CD4-positive, alpha-beta T cell (primary cell): ENCODE data around the gene ZNF91. TPM values are rescaled to one million over a fixed set of nuclear protein-coding genes. Genes with fewer than 3 reads are reported as not detected.
"Not testable (repeated sequence)": the region's sequence is repeated elsewhere in the genome, so short reads cannot be mapped to it uniquely, and the experiment has no call there.

Experiments used
- ATAC-seq: fragments of 200-7000 bp; cut with Tn5 transposase; one replicate; pipeline ENCODE4 v1.10.0; 2022; ENCODE audit warnings: mild to moderate bottlenecking; ENCODE audit not compliant: poor library complexity
- CTCF ChIA-PET: fragments of 350-600 bp; sonication (Branson Sonifier 250); formaldehyde crosslinking; loops from one replicate; lab custom pipeline; 2021; ENCODE audit warnings: antibody characterized with exemption, inconsistent platforms; lab: Charles Lee
- POLR2A ChIA-PET: fragments of 350-600 bp; sonication (Branson Sonifier 250); formaldehyde crosslinking; loops from one replicate; lab custom pipeline; 2021; ENCODE audit warnings: antibody characterized with exemption, inconsistent platforms; lab: Charles Lee
- DNase-seq, 14 experiments: peaks; one replicate each; pipeline ENCODE4 v3.0.0-alpha.2; 2013 to 2020; ENCODE audit warnings: mixed read lengths in 2 of 14
- H3K27ac ChIP-seq, 2 donors: one replicate each; pipeline versions ENCODE4 v1.5.1 to v1.7.0; 2013; ENCODE audit warnings: low read length in 2 of 2, low read depth in 1 of 2, mild to moderate bottlenecking in 1 of 2
- H3K27me3 ChIP-seq, 2 experiments: 1 replicate in 1 of 2; 2 replicates in 1 of 2; pipeline versions ENCODE4 v1.6.1 to v1.7.0; 2013; ENCODE audit warnings: low read length in 2 of 2, control low read depth in 1 of 2, mild to moderate bottlenecking in 1 of 2, moderate library complexity in 1 of 2; ENCODE audit not compliant: insufficient read depth in 2 of 2, control insufficient read depth in 1 of 2
- H3K36me3 ChIP-seq: one replicate; pipeline ENCODE4 v1.6.1; 2013; ENCODE audit warnings: low read length, control low read depth; ENCODE audit not compliant: insufficient read depth
- H3K4me1 ChIP-seq: one replicate; pipeline ENCODE4 v1.6.1; 2013; ENCODE audit warnings: low read length, control low read depth; ENCODE audit not compliant: insufficient read depth
- H3K4me3 ChIP-seq: one replicate; pipeline ENCODE4 v1.5.1; 2013; ENCODE audit warnings: mild to moderate bottlenecking, low read length, moderate library complexity
- H3K9me3 ChIP-seq, 2 experiments: 1 replicate in 1 of 2; 2 replicates in 1 of 2; pipeline versions ENCODE4 v1.6.1 to v1.7.0; 2013; ENCODE audit warnings: low read length in 2 of 2, mild to moderate bottlenecking in 2 of 2, control low read depth in 1 of 2, moderate library complexity in 1 of 2; ENCODE audit not compliant: control insufficient read depth in 1 of 2, insufficient read depth in 1 of 2
- H3K27ac Mint-ChIP-seq: one replicate; pipeline ENCODE4 v1.8.0; 2020; ENCODE audit warnings: mixed read lengths
- H3K27me3 Mint-ChIP-seq: one replicate; pipeline ENCODE4 v1.8.0; 2021; ENCODE audit warnings: mixed read lengths
- H3K36me3 Mint-ChIP-seq: one replicate; pipeline ENCODE4 v1.8.0; 2021; ENCODE audit warnings: low read depth, mixed read lengths
- H3K4me1 Mint-ChIP-seq: one replicate; pipeline ENCODE4 v1.8.0; 2021; ENCODE audit warnings: low read depth, mixed read lengths
- H3K4me3 Mint-ChIP-seq: one replicate; pipeline ENCODE4 v1.8.0; 2020; ENCODE audit warnings: mild to moderate bottlenecking, mixed read lengths
- H3K9me3 Mint-ChIP-seq: one replicate; pipeline ENCODE4 v1.8.0; 2020; ENCODE audit warnings: mixed read lengths
- CTCF ChIP-seq: fragments of 200-600 bp; IDR thresholded peaks from one replicate; pipeline ENCODE4 v1.8.0; 2022; ENCODE audit warnings: antibody characterized with exemption, mild to moderate bottlenecking
- intact Hi-C, 2 experiments: fragments of 100-400 bp; cut with DNase I in 1 of 2; cut with micrococcal nuclease in 1 of 2; formaldehyde crosslinking; loops; one replicate each; pipeline versions ENCODE4 v1.15.1 to v1.9.0; 2023 to 2025; cut with DNase I, micrococcal nuclease
- total RNA-seq, 174 experiments: library from RNA in 2 of 174; stranded (reverse) in 2 of 174; gene quantifications; one replicate each; pipeline ENCODE4 v1.2.3 and lab custom pipeline; 2021 to 2026

Gene ZNF91
- total RNA-seq, 2 experiments from 2014 or later: 95.5 to 99.3 TPM

GRCh38 chr19:23436318-23436717, 41.0 kb upstream of the ZNF91 start:
- no peaks in the 10 kb centered on the region for H3K4me1 ChIP-seq
- H3K4me3 ChIP-seq: no peak overlapping the region
- TF ChIP-seq CTCF: no peak
- no peak for ATAC-seq
- peaks cover 0 to 11% of the 10 kb centered on the region in 2 experiments for H3K9me3 ChIP-seq
- CTCF ChIA-PET: no interaction called here
- H3K4me1 Mint-ChIP-seq: no peaks in the 10 kb centered on the region
- POLR2A ChIA-PET: no interaction called here
- intact Hi-C loops: no loop called here
- H3K27ac ChIP-seq: no peak overlapping the region
- peaks cover 26% of the 10 kb centered on the region for H3K9me3 Mint-ChIP-seq
- no peaks in the 10 kb centered on the region for H3K27me3 ChIP-seq
- H3K27me3 Mint-ChIP-seq: no peaks in the 10 kb centered on the region
- no peak overlapping the region for H3K4me3 Mint-ChIP-seq
- no peak for DNase-seq
- no peaks in the 10 kb centered on the region for H3K36me3 ChIP-seq
- no peak overlapping the region for H3K27ac Mint-ChIP-seq
- H3K36me3 Mint-ChIP-seq: peaks cover 5% of the 10 kb centered on the region

GRCh38 chr19:23420824-23421223, 25.6 kb upstream of the ZNF91 start:
- Histone ChIP-seq H3K4me1 (peaks cover 2% of the 10 kb centered on the region), H3K4me3 (no peak overlapping the region), H3K36me3 (no peaks in the 10 kb centered on the region), H3K27me3 (peaks cover 5 to 9% of the 10 kb centered on the region in 2 experiments), H3K9me3 (peaks cover 0 to 29% of the 10 kb centered on the region in 2 experiments), H3K27ac (no peak overlapping the region)
- TF ChIP-seq CTCF: no peak
- ATAC-seq (no peak), DNase-seq (no peak)
- Mint-ChIP-seq H3K36me3 (no peaks in the 10 kb centered on the region), H3K27ac (no peak overlapping the region), H3K4me1 (peaks cover 4% of the 10 kb centered on the region), H3K9me3 (peaks cover 2% of the 10 kb centered on the region), H3K4me3 (no peak overlapping the region), H3K27me3 (peaks cover 13% of the 10 kb centered on the region)
- POLR2A ChIA-PET: no interaction called here
- intact Hi-C loops: no loop called here
- CTCF ChIA-PET: no interaction called here

- CTCF ChIA-PET: not testable (repeated sequence)
Measured at GRCh38 chr19:23419261-23419660, 24.0 kb upstream of the ZNF91 start.

More at GRCh38 chr19:23419261-23419660, 24.0 kb upstream of the ZNF91 start:
- H3K36me3 Mint-ChIP-seq, H3K4me1 Mint-ChIP-seq, H3K36me3 ChIP-seq, H3K27ac ChIP-seq, POLR2A ChIA-PET, DNase-seq, ATAC-seq, H3K4me3 Mint-ChIP-seq, H3K9me3 Mint-ChIP-seq, intact Hi-C loops, H3K27ac Mint-ChIP-seq, H3K4me3 ChIP-seq: not testable (repeated sequence)
- peaks cover 25% of the 10 kb centered on the region for H3K27me3 Mint-ChIP-seq
- Histone ChIP-seq H3K4me1 (peaks cover 10% of the 10 kb centered on the region), H3K27me3 (peaks cover 16 to 18% of the 10 kb centered on the region in 2 experiments), H3K9me3 (peaks cover 0 to 28% of the 10 kb centered on the region in 2 experiments)
